Adrenal gland (tissue), 12 donors: Measurements from ENCODE around the gene RAB4A. TPM values are rescaled to one million over a fixed set of nuclear protein-coding genes. Genes with fewer than 3 reads are reported as not detected.

Source experiments
- DNase-seq, 7 donors: peaks; one replicate each; pipeline ENCODE4 v3.0.0-alpha.2; 2019 to 2020
- H3K27ac ChIP-seq, 5 donors: fragments of 200-600 bp; sonication (generic) in 4 of 5; 1 replicate in 3 of 5; 2 replicates in 2 of 5; pipeline versions ENCODE4 v1.5.1 to v1.8.0; 2016 to 2020; ENCODE audit warnings: mild to moderate bottlenecking in 1 of 5
- H3K27me3 ChIP-seq: fragments of 200-600 bp; 2 replicates; pipeline ENCODE4 v1.8.0; 2021
- H3K36me3 ChIP-seq, 2 donors: fragments of 200-600 bp; replicated peaks in 1 of 2; 1 replicate in 1 of 2; 2 replicates in 1 of 2; pipeline versions ENCODE4 v1.5.1 to v1.8.0; 2018 to 2022
- H3K4me1 ChIP-seq, 2 donors: fragments of 200-600 bp; replicated peaks in 1 of 2; 1 replicate in 1 of 2; 2 replicates in 1 of 2; pipeline versions ENCODE4 v1.5.1 to v1.8.0; 2018 to 2021
- H3K4me3 ChIP-seq, 4 donors: fragments of 200-600 bp; sonication (generic) in 3 of 4; one replicate each; pipeline ENCODE4 v1.5.1; 2016 to 2018
- H3K9me3 ChIP-seq, 3 donors: fragments of 200-600 bp; sonication (generic) in 1 of 3; replicated peaks in 1 of 3; 1 replicate in 2 of 3; 2 replicates in 1 of 3; pipeline versions ENCODE4 v1.5.1 to v1.8.0; 2016 to 2021
- POLR2A ChIP-seq, 2 donors: fragments of 450-650 bp; IDR thresholded peaks; one replicate each; pipeline ENCODE4 v1.6.1; 2017; ENCODE audit warnings: antibody characterized with exemption in 2 of 2, mild to moderate bottlenecking in 2 of 2, moderate library complexity in 1 of 2
- WGBS, 4 donors: extraction: QIAGEN DNeasy Blood & Tissue Kit in 2 of 4; methylation state at CpG; one replicate each; pipeline versions ENCODE4 v1.1.5 to v1.1.7; 2013 to 2017; 5-methylcytosine and 5-hydroxymethylcytosine counted together
- intact Hi-C, 2 donors: fragments of 100-400 bp; cut with DNase I; formaldehyde crosslinking; loops; one replicate each; pipeline versions ENCODE4 v1.14.1 to v1.15.0; 2022 to 2023
- polyA plus RNA-seq, 3 donors: library from polyadenylated mRNA; stranded (reverse); fragments of 200-250 nt in 2 of 3; fragments of 350-450 nt in 1 of 3; fragmentation: Illumina TruSeq in 1 of 3; extraction: RNeasy Lipid Tissue Mini Kit (QIAGEN cat#74804) in 1 of 3; gene quantifications; one replicate each; pipeline ENCODE4 v1.2.3, GENCODE V29; 2013 to 2014
- total RNA-seq, 9 donors: library from RNA; depleted of rRNA in 4 of 9; stranded (reverse); fragments of >200 nt in 4 of 9; fragments of 120-200 nt in 1 of 9; fragmentation: NEBNext Ultra II Directional in 1 of 9; extraction: Animal tissue kit (Norgen Biotek cat#: 25700) in 1 of 9; gene quantifications; one replicate each; pipeline versions ENCODE4 v1.1.0 to v1.2.4, GENCODE V29; 2013 to 2023
- TF ChIP-seq, protein P1 (sequence below), 6 experiments: fragments of 450-650 bp in 4 of 6; fragments of 200-600 bp in 2 of 6; sonication (generic) in 1 of 6; IDR thresholded peaks; 1 replicate in 5 of 6; 2 replicates in 1 of 6; pipeline versions ENCODE4 v1.5.1 to v1.8.0; 2016 to 2021; ENCODE audit warnings: antibody characterized with exemption in 6 of 6, mild to moderate bottlenecking in 2 of 6, moderate library complexity in 1 of 6
- donor health status: healthy with polysubstance abuse.
- donor health status: Bipolar disorder and iron deficiency.
- donor health status: DM: yes; HTN: yes; CAD: no.
- donor health status: DM: no; HTN: no; CAD: no.
- donor health status: DM: no; HTN: no; CAD: no.
- donor health status: DM: yes; HTN: yes; CAD: no.

Gene RAB4A
- total and polyA plus RNA-seq, 12 donors = 14.5 to 80.9 (median 45.3) TPM

- Histone ChIP-seq H3K27ac (peak overlapping the region in 1 of 5 donors; percentile 78), H3K4me3 (peak overlapping the region in 1 of 4 donors; percentile 88), H3K4me1 (peaks cover 14 to 55% of the 10 kb centered on the region in 2 donors), H3K36me3 (no peaks in the 10 kb centered on the region), H3K9me3 (no peaks in the 10 kb centered on the region), H3K27me3 (no peaks in the 10 kb centered on the region)
- DNase-seq = no peak
- no peak for TF ChIP-seq POLR2A (IDR thresholded peaks at IDR 0.05)
- TF ChIP-seq, protein P1, sequence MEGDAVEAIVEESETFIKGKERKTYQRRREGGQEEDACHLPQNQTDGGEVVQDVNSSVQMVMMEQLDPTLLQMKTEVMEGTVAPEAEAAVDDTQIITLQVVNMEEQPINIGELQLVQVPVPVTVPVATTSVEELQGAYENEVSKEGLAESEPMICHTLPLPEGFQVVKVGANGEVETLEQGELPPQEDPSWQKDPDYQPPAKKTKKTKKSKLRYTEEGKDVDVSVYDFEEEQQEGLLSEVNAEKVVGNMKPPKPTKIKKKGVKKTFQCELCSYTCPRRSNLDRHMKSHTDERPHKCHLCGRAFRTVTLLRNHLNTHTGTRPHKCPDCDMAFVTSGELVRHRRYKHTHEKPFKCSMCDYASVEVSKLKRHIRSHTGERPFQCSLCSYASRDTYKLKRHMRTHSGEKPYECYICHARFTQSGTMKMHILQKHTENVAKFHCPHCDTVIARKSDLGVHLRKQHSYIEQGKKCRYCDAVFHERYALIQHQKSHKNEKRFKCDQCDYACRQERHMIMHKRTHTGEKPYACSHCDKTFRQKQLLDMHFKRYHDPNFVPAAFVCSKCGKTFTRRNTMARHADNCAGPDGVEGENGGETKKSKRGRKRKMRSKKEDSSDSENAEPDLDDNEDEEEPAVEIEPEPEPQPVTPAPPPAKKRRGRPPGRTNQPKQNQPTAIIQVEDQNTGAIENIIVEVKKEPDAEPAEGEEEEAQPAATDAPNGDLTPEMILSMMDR (IDR thresholded peaks at IDR 0.05) = no peak
- intact Hi-C loops = loop anchor here (5.0 to 10.0 kb wide), 2 partner anchors 70 to 72 kb away; partner anchors contain the start of gene CCSAP (in 2 of the 2)
- 55 to 65% (median 58%) methylated on average over 11 of the region's 11 CpGs for WGBS, 4 donors
Observed at GRCh38 chr1:229272164-229273158, 1.6 kb downstream of the RAB4A start.

DNA sequence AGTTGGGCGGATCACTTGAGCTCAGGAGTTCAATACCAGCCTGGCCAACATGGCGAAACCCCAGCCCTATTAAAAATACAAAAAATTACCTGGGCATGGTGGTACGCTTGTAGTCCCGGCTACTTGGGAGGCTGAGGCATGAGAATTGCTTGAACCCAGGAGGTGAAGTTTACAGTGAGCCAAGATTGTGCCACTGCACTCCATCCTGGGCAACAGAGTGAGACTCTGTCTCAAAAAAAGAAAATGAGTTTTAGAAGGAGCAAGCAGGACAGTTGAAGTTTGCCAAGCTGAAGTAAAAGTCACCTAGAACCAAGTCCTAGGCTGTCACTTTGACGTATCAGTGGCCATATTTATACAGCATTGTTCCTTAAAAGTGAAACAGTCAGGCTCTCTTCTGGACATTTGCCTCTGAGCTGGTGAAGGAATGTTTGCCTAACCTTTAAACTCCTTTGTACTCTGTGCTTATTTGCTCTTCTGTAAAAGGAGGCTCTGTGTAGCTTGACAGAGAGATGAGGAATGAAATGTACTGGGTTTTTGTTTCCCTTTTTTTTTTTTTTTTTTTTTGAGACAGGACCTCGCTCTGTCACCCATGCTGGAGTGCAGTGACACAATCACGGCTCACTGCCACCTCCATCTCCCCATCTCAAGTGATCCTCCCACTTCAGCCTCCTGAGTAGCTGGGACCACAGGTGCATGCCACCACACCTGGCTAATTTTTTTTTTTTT, 2.8 kb downstream of the RAB4A start:
- H3K27ac ChIP-seq = no peak overlapping the region
- 74 to 82% (median 78%) methylated on average over 7 of the region's 7 CpGs for WGBS, 4 donors

DNA sequence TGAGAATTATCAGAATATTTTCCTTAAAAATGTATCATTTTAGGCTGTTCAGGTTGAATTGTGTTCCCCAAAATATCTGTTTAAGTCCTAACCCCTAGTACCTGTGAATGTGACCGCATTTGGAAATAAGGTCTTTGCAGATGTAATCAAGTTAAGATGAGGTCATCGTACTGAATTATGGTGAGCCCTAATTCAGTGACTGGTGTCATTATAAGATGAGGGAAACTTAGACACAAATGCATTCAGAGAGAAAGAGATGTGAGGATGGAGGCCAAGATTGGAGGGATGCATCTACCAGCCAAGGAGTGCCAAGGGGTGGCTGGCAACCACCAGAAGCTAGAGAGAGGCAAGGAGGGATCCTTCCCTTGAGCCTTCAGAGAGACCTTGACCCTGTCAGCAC, 4.1 kb downstream of the RAB4A start:
- 91 to 94% (median 92%) methylated on average over 2 of the region's 2 CpGs for WGBS, 4 donors

More for the DNA sequence above, 2.8 kb downstream of the RAB4A start:
- Histone ChIP-seq H3K27me3 (no peaks in the 10 kb centered on the region), H3K9me3 (no peaks in the 10 kb centered on the region), H3K36me3 (no peaks in the 10 kb centered on the region), H3K4me3 (no peak overlapping the region), H3K4me1 (peaks cover 18 to 55% of the 10 kb centered on the region in 2 donors)
- intact Hi-C loops = loop anchor here (5.0 to 10.0 kb wide), 2 partner anchors 69 to 71 kb away; partner anchors contain the start of gene CCSAP (in 2 of the 2)
- no peak for TF ChIP-seq POLR2A (IDR thresholded peaks at IDR 0.05)
- TF ChIP-seq, protein P1 (IDR thresholded peaks at IDR 0.05) = no peak
- DNase-seq = no peak

More for the DNA sequence above, 4.1 kb downstream of the RAB4A start:
- no peaks in the 10 kb centered on the region for H3K9me3 ChIP-seq
- peaks cover 25 to 62% of the 10 kb centered on the region in 2 donors for H3K4me1 ChIP-seq
- no peak for DNase-seq
- intact Hi-C loops = loop anchor here in 1 of 2 donors (10.0 kb wide), 1 partner anchor 70 kb away; the partner anchor contains the start of gene CCSAP
- TF ChIP-seq POLR2A (IDR thresholded peaks at IDR 0.05) = no peak
- TF ChIP-seq, protein P1 (IDR thresholded peaks at IDR 0.05) = no peak
- no peaks in the 10 kb centered on the region for H3K36me3 ChIP-seq
- H3K27me3 ChIP-seq = no peaks in the 10 kb centered on the region
- no peak overlapping the region for H3K27ac ChIP-seq
- H3K4me3 ChIP-seq = no peak overlapping the region
